ENCODE data around the gene RASAL2. TPM values are rescaled to one million over a fixed set of nuclear protein-coding genes. Genes with fewer than 3 reads are reported as not detected.

Gene RASAL2
- total RNA-seq, 2 experiments from 2014 or later: not detected

- CTCF ChIA-PET: interaction anchor here (0.6 kb wide), 1 partner anchor 56 kb away, joined by 3 read pairs; no protein-coding TSS in a partner anchor
- no peak overlapping the region for H3K4me3 Mint-ChIP-seq
- no peak overlapping the region for H3K27ac Mint-ChIP-seq
- no peak for DNase-seq
- H3K9me3 Mint-ChIP-seq: no peaks in the 10 kb centered on the region
- no peaks in the 10 kb centered on the region for H3K36me3 Mint-ChIP-seq (ENCODE audit: low read depth)
- no peaks in the 10 kb centered on the region for H3K4me1 Mint-ChIP-seq (ENCODE audit: low read depth)
- H3K27me3 Mint-ChIP-seq (ENCODE audit: low read depth): peaks cover 14% of the 10 kb centered on the region
- intact Hi-C loops (cut with micrococcal nuclease): no loop called here
Observed at GRCh38 chr1:178407655-178408054, 313.8 kb downstream of the RASAL2 start.

GRCh38 chr1:178408871-178409270 is 315.0 kb downstream of the RASAL2 start:
- Mint-ChIP-seq H3K9me3 (no peaks in the 10 kb centered on the region), H3K27ac (no peak overlapping the region), H3K4me1 (ENCODE audit: low read depth) (no peaks in the 10 kb centered on the region), H3K4me3 (no peak overlapping the region), H3K27me3 (ENCODE audit: low read depth) (peaks cover 14% of the 10 kb centered on the region), H3K36me3 (ENCODE audit: low read depth) (no peaks in the 10 kb centered on the region)
- CTCF ChIA-PET: no interaction called here
- intact Hi-C loops (cut with micrococcal nuclease): no loop called here
- DNase-seq: no peak

- H3K4me3 Mint-ChIP-seq: no peak overlapping the region
- H3K9me3 Mint-ChIP-seq: no peaks in the 10 kb centered on the region
- H3K27ac Mint-ChIP-seq: no peak overlapping the region
- H3K36me3 Mint-ChIP-seq (ENCODE audit: low read depth): no peaks in the 10 kb centered on the region
- peaks cover 14% of the 10 kb centered on the region for H3K27me3 Mint-ChIP-seq (ENCODE audit: low read depth)
- H3K4me1 Mint-ChIP-seq (ENCODE audit: low read depth): no peaks in the 10 kb centered on the region
- CTCF ChIA-PET: no interaction called here
- intact Hi-C loops (cut with micrococcal nuclease): no loop called here
- no peak for DNase-seq
Observed at GRCh38 chr1:178409541-178409940, 315.6 kb downstream of the RASAL2 start.

GRCh38 chr1:178411756-178412399 is 318.0 kb downstream of the RASAL2 start:
- H3K27me3 Mint-ChIP-seq (ENCODE audit: low read depth): peaks cover 14% of the 10 kb centered on the region
- H3K9me3 Mint-ChIP-seq: peaks cover 2% of the 10 kb centered on the region
- DNase-seq: no peak
- no peak overlapping the region for H3K27ac Mint-ChIP-seq
- intact Hi-C loops (cut with micrococcal nuclease): no loop called here
- no peak overlapping the region for H3K4me3 Mint-ChIP-seq
- no peaks in the 10 kb centered on the region for H3K36me3 Mint-ChIP-seq (ENCODE audit: low read depth)
- CTCF ChIA-PET: interaction anchor here (0.7 kb wide), 1 partner anchor 125 kb away, joined by 6 read pairs; no protein-coding TSS in a partner anchor
- H3K4me1 Mint-ChIP-seq (ENCODE audit: low read depth): no peaks in the 10 kb centered on the region

- CTCF ChIA-PET: interaction anchor here (0.7 kb wide), 1 partner anchor 125 kb away, joined by 6 read pairs; no protein-coding TSS in a partner anchor
- Mint-ChIP-seq H3K27me3 (ENCODE audit: low read depth) (peaks cover 14% of the 10 kb centered on the region), H3K4me1 (ENCODE audit: low read depth) (no peaks in the 10 kb centered on the region), H3K9me3 (peaks cover 5% of the 10 kb centered on the region), H3K27ac (no peak overlapping the region), H3K36me3 (ENCODE audit: low read depth) (no peaks in the 10 kb centered on the region), H3K4me3 (no peak overlapping the region)
- intact Hi-C loops (cut with micrococcal nuclease): no loop called here
- no peak for DNase-seq
Observed at GRCh38 chr1:178412400-178412770, 318.5 kb downstream of the RASAL2 start.

- H3K27me3 Mint-ChIP-seq (ENCODE audit: low read depth): peaks cover 2% of the 10 kb centered on the region
- DNase-seq: no peak
- intact Hi-C loops (cut with micrococcal nuclease): no loop called here
- H3K9me3 Mint-ChIP-seq: peaks cover 5% of the 10 kb centered on the region
- H3K36me3 Mint-ChIP-seq (ENCODE audit: low read depth): no peaks in the 10 kb centered on the region
- no peak overlapping the region for H3K27ac Mint-ChIP-seq
- CTCF ChIA-PET: no interaction called here
- no peaks in the 10 kb centered on the region for H3K4me1 Mint-ChIP-seq (ENCODE audit: low read depth)
- no peak overlapping the region for H3K4me3 Mint-ChIP-seq
Observed at GRCh38 chr1:178417858-178418257, 324.0 kb downstream of the RASAL2 start.

GRCh38 chr1:178418284-178418955 is 324.5 kb downstream of the RASAL2 start:
- no peak for DNase-seq
- H3K4me3 Mint-ChIP-seq: no peak overlapping the region
- no peak overlapping the region for H3K27ac Mint-ChIP-seq
- H3K9me3 Mint-ChIP-seq: peaks cover 5% of the 10 kb centered on the region
- peaks cover 3% of the 10 kb centered on the region for H3K27me3 Mint-ChIP-seq (ENCODE audit: low read depth)
- intact Hi-C loops (cut with micrococcal nuclease): no loop called here
- no peaks in the 10 kb centered on the region for H3K4me1 Mint-ChIP-seq (ENCODE audit: low read depth)
- no peaks in the 10 kb centered on the region for H3K36me3 Mint-ChIP-seq (ENCODE audit: low read depth)
- CTCF ChIA-PET: no interaction called here

GRCh38 chr1:178434360-178434759 is 340.5 kb downstream of the RASAL2 start:
- Mint-ChIP-seq H3K27me3 (ENCODE audit: low read depth) (peaks cover 3% of the 10 kb centered on the region), H3K36me3 (ENCODE audit: low read depth) (no peaks in the 10 kb centered on the region), H3K9me3 (no peaks in the 10 kb centered on the region), H3K4me1 (ENCODE audit: low read depth) (no peaks in the 10 kb centered on the region), H3K27ac (no peak overlapping the region), H3K4me3 (no peak overlapping the region)
- CTCF ChIA-PET: interaction anchor here (0.6 kb wide), 1 partner anchor 122 kb away, joined by 3 read pairs; no protein-coding TSS in a partner anchor
- intact Hi-C loops (cut with micrococcal nuclease): no loop called here
- DNase-seq: no peak

- CTCF ChIA-PET: no interaction called here
- Mint-ChIP-seq H3K9me3 (no peaks in the 10 kb centered on the region), H3K4me3 (no peak overlapping the region), H3K27me3 (ENCODE audit: low read depth) (peaks cover 2% of the 10 kb centered on the region), H3K27ac (no peak overlapping the region), H3K4me1 (ENCODE audit: low read depth) (no peaks in the 10 kb centered on the region), H3K36me3 (ENCODE audit: low read depth) (no peaks in the 10 kb centered on the region)
- intact Hi-C loops (cut with micrococcal nuclease): no loop called here
- DNase-seq: no peak
Observed at GRCh38 chr1:178434899-178435435, 341.1 kb downstream of the RASAL2 start.

GRCh38 chr1:178436899-178437298 is 343.0 kb downstream of the RASAL2 start:
- CTCF ChIA-PET: no interaction called here
- H3K36me3 Mint-ChIP-seq (ENCODE audit: low read depth): no peaks in the 10 kb centered on the region
- no peaks in the 10 kb centered on the region for H3K9me3 Mint-ChIP-seq
- no peak overlapping the region for H3K4me3 Mint-ChIP-seq
- intact Hi-C loops (cut with micrococcal nuclease): no loop called here
- H3K27me3 Mint-ChIP-seq (ENCODE audit: low read depth): peaks cover 5% of the 10 kb centered on the region
- no peak for DNase-seq
- H3K27ac Mint-ChIP-seq: no peak overlapping the region
- no peaks in the 10 kb centered on the region for H3K4me1 Mint-ChIP-seq (ENCODE audit: low read depth)

GRCh38 chr1:178438432-178438831 is 344.5 kb downstream of the RASAL2 start:
- Mint-ChIP-seq H3K4me1 (ENCODE audit: low read depth) (no peaks in the 10 kb centered on the region), H3K4me3 (no peak overlapping the region), H3K9me3 (no peaks in the 10 kb centered on the region), H3K36me3 (ENCODE audit: low read depth) (no peaks in the 10 kb centered on the region), H3K27me3 (ENCODE audit: low read depth) (peaks cover 10% of the 10 kb centered on the region), H3K27ac (no peak overlapping the region)
- DNase-seq: no peak
- CTCF ChIA-PET: no interaction called here
- intact Hi-C loops (cut with micrococcal nuclease): no loop called here

- no peak for DNase-seq
- Mint-ChIP-seq H3K27me3 (ENCODE audit: low read depth) (peaks cover 8% of the 10 kb centered on the region), H3K36me3 (ENCODE audit: low read depth) (no peaks in the 10 kb centered on the region), H3K9me3 (no peaks in the 10 kb centered on the region), H3K4me3 (no peak overlapping the region), H3K27ac (no peak overlapping the region), H3K4me1 (ENCODE audit: low read depth) (no peaks in the 10 kb centered on the region)
- CTCF ChIA-PET: no interaction called here
- intact Hi-C loops (cut with micrococcal nuclease): no loop called here
Observed at GRCh38 chr1:178442925-178443324, 349.0 kb downstream of the RASAL2 start.

GRCh38 chr1:178450871-178451270 is 357.0 kb downstream of the RASAL2 start:
- Mint-ChIP-seq H3K27me3 (ENCODE audit: low read depth) (peaks cover 5% of the 10 kb centered on the region), H3K36me3 (ENCODE audit: low read depth) (no peaks in the 10 kb centered on the region), H3K9me3 (no peaks in the 10 kb centered on the region), H3K4me3 (no peak overlapping the region), H3K4me1 (ENCODE audit: low read depth) (no peaks in the 10 kb centered on the region), H3K27ac (no peak overlapping the region)
- CTCF ChIA-PET: no interaction called here
- intact Hi-C loops (cut with micrococcal nuclease): no loop called here
- DNase-seq: no peak

Data from activated naive CD4-positive, alpha-beta T cell treated with anti-CD3 and anti-CD28 coated beads for 36 hours (primary cell).